BJ (cell line): ENCODE results near the gene KHK. TPM values are rescaled to one million over a fixed set of nuclear protein-coding genes. Genes with fewer than 3 reads are reported as not detected.
A peak's percentile ranks its signal among the peaks of the same experiment; 100 is the strongest.

Source experiments
- CTCF ChIA-PET: fragments of 350-600 bp; formaldehyde crosslinking; extraction: SDS; loops from one replicate; lab custom pipeline; 2021; ENCODE audit warnings: antibody characterized with exemption, inconsistent platforms; lab: Yijun Ruan, JAX
- POLR2A ChIA-PET: fragments of 300-600 bp; sonication (Branson Sonifier 250); formaldehyde crosslinking; extraction: SDS; loops from one replicate; lab custom pipeline; 2021; ENCODE audit warnings: antibody characterized with exemption; lab: Charles Lee
- DNase-seq: peaks from one replicate; pipeline ENCODE4 v3.0.0-alpha.2; 2011; ENCODE audit warnings: low read depth
- H3K27me3 ChIP-seq: 2 replicates; pipeline ENCODE4 v1.6.0; 2011; ENCODE audit warnings: low read length; ENCODE audit not compliant: control insufficient read depth, insufficient read depth
- H3K36me3 ChIP-seq: 2 replicates; pipeline ENCODE4 v1.5.1; 2011; ENCODE audit warnings: low read length; ENCODE audit not compliant: control insufficient read depth, insufficient read depth
- H3K4me3 ChIP-seq: 2 replicates; pipeline ENCODE4 v1.5.1; 2011; ENCODE audit warnings: low read depth, mild to moderate bottlenecking, control low read depth, low read length
- CTCF ChIP-seq: IDR thresholded peaks from 2 replicates; pipeline ENCODE4 v1.5.1; 2011; ENCODE audit warnings: low read depth, mild to moderate bottlenecking, control low read depth, inconsistent platforms, low read length, moderate library complexity; ENCODE audit not compliant: insufficient read depth
- polyA plus RNA-seq: library from polyadenylated mRNA; depleted of rRNA; stranded (reverse); fragments of >200 nt; gene quantifications from 2 replicates; pipeline ENCODE4 v1.2.3, GENCODE V29; 2011

Gene KHK
- polyA plus RNA-seq, 1 experiment, result 0.43 TPM

GRCh38 chr2:27128668-27129571 lies 42.3 kb downstream of the KHK start:
- DNase-seq, result no peak
- no peaks in the 10 kb centered on the region for H3K27me3 ChIP-seq
- H3K36me3 ChIP-seq, result peaks cover 19% of the 10 kb centered on the region
- H3K4me3 ChIP-seq, result no peak overlapping the region
- ChIA-PET CTCF (no interaction called here), POLR2A (no interaction called here)
- TF ChIP-seq CTCF, result no peak

GRCh38 chr2:27130396-27130795 lies 43.8 kb downstream of the KHK start:
- H3K27me3 ChIP-seq, result no peaks in the 10 kb centered on the region
- CTCF ChIA-PET, result no interaction called here
- TF ChIP-seq CTCF, result no peak

GRCh38 chr2:27131429-27131828 lies 44.9 kb downstream of the KHK start:
- no peak for DNase-seq
- Histone ChIP-seq H3K27me3 (no peaks in the 10 kb centered on the region), H3K4me3 (no peak overlapping the region), H3K36me3 (peaks cover 19% of the 10 kb centered on the region)
- no peak for TF ChIP-seq CTCF
- POLR2A ChIA-PET, result no interaction called here
- CTCF ChIA-PET, result interaction anchor here (0.7 kb wide), 1 partner anchor 33 kb away, joined by 4 read pairs; no protein-coding TSS in a partner anchor

More at GRCh38 chr2:27130396-27130795, 43.8 kb downstream of the KHK start:
- peaks cover 19% of the 10 kb centered on the region for H3K36me3 ChIP-seq
- DNase-seq, result no peak
- POLR2A ChIA-PET, result no interaction called here
- H3K4me3 ChIP-seq, result no peak overlapping the region

- ChIA-PET CTCF (interaction anchor here (0.7 to 2.1 kb wide), 10 partner anchors 9 to 170 kb away, joined by 3 to 9 read pairs (median 5); partner anchors contain the start of gene ABHD1), POLR2A (no interaction called here)
- H3K27me3 ChIP-seq, result no peaks in the 10 kb centered on the region
- peaks cover 19% of the 10 kb centered on the region for H3K36me3 ChIP-seq
- TF ChIP-seq CTCF, result no peak
- no peak for DNase-seq
- H3K4me3 ChIP-seq, result peak overlapping the region; percentile 82
These were observed 46.8 kb downstream of the KHK start for GRCh38 chr2:27133195-27133875.
